ENCODE data around the gene LKAAEAR1. TPM values are rescaled to one million over a fixed set of nuclear protein-coding genes. Genes with fewer than 3 reads are reported as not detected.

The LKAAEAR1 gene
- total and polyA plus RNA-seq, 2 of the 13 experiments (the other 11 are each of a cell fraction or from before 2014, with no cell fraction given): not detected

DNA sequence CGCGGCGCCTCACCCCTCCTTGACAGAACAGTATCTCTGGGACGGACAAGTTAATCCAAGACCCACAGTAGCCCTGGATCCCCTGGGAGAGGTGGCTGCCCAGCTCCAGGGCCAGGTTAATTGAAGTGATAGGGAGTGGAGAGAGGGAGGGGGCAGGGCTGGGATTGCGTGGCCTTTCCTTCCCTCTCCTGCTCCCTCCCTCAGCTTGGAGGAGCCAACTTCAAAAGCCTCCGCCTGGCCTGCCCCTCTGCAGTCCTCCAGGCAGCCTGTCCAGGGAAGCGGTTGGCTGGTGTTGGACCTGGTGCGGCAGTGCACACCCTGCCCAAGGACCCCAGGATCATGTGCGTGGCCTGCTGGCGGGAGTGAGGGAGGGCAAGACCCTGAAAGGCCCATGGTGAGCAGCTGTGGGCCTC is 48.3 kb downstream of the LKAAEAR1 start, which contains the start of gene C20orf204 (continued):
- TF ChIP-seq, protein P1, sequence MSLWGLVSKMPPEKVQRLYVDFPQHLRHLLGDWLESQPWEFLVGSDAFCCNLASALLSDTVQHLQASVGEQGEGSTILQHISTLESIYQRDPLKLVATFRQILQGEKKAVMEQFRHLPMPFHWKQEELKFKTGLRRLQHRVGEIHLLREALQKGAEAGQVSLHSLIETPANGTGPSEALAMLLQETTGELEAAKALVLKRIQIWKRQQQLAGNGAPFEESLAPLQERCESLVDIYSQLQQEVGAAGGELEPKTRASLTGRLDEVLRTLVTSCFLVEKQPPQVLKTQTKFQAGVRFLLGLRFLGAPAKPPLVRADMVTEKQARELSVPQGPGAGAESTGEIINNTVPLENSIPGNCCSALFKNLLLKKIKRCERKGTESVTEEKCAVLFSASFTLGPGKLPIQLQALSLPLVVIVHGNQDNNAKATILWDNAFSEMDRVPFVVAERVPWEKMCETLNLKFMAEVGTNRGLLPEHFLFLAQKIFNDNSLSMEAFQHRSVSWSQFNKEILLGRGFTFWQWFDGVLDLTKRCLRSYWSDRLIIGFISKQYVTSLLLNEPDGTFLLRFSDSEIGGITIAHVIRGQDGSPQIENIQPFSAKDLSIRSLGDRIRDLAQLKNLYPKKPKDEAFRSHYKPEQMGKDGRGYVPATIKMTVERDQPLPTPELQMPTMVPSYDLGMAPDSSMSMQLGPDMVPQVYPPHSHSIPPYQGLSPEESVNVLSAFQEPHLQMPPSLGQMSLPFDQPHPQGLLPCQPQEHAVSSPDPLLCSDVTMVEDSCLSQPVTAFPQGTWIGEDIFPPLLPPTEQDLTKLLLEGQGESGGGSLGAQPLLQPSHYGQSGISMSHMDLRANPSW (CRISPR knock-in tag; IDR thresholded peaks at IDR 0.05; ENCODE audit: borderline replicate concordance): no peak; the same call in 1 of the 2 replicates
- TF ChIP-seq, protein P2, sequence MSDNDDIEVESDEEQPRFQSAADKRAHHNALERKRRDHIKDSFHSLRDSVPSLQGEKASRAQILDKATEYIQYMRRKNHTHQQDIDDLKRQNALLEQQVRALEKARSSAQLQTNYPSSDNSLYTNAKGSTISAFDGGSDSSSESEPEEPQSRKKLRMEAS (IDR thresholded peaks at IDR 0.05): peak; percentile 75
- TF ChIP-seq, protein P3, sequence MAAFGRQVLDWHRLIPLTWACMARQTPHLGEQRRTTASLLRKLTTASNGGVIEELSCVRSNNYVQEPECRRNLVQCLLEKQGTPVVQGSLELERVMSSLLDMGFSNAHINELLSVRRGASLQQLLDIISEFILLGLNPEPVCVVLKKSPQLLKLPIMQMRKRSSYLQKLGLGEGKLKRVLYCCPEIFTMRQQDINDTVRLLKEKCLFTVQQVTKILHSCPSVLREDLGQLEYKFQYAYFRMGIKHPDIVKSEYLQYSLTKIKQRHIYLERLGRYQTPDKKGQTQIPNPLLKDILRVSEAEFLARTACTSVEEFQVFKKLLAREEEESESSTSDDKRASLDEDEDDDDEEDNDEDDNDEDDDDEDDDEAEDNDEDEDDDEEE (CRISPR knock-in tag; IDR thresholded peaks at IDR 0.05): no peak
- TF ChIP-seq, protein P4, sequence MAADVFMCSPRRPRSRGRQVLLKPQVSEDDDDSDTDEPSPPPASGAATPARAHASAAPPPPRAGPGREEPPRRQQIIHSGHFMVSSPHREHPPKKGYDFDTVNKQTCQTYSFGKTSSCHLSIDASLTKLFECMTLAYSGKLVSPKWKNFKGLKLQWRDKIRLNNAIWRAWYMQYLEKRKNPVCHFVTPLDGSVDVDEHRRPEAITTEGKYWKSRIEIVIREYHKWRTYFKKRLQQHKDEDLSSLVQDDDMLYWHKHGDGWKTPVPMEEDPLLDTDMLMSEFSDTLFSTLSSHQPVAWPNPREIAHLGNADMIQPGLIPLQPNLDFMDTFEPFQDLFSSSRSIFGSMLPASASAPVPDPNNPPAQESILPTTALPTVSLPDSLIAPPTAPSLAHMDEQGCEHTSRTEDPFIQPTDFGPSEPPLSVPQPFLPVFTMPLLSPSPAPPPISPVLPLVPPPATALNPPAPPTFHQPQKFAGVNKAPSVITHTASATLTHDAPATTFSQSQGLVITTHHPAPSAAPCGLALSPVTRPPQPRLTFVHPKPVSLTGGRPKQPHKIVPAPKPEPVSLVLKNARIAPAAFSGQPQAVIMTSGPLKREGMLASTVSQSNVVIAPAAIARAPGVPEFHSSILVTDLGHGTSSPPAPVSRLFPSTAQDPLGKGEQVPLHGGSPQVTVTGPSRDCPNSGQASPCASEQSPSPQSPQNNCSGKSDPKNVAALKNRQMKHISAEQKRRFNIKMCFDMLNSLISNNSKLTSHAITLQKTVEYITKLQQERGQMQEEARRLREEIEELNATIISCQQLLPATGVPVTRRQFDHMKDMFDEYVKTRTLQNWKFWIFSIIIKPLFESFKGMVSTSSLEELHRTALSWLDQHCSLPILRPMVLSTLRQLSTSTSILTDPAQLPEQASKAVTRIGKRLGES (CRISPR knock-in tag; IDR thresholded peaks at IDR 0.05; ENCODE audit: borderline replicate concordance): no peak
- TF ChIP-seq ZC3H4 (CRISPR knock-in tag; IDR thresholded peaks at IDR 0.05; ENCODE audit: borderline replicate concordance) (peak; percentile 36; the same call in 1 of the 2 replicates), MXD4 (CRISPR knock-in tag; IDR thresholded peaks at IDR 0.05) (peak; percentile 75), CENPT (CRISPR knock-in tag; IDR thresholded peaks at IDR 0.05; ENCODE audit: low read depth) (peak; percentile 64; the same call in 1 of the 2 replicates), AGO1 (IDR thresholded peaks at IDR 0.05; ENCODE audit: low read depth, low read length, poor library complexity, severe bottlenecking) (peak; percentile 81), ZNF496 (CRISPR knock-in tag; IDR thresholded peaks at IDR 0.05; ENCODE audit: insufficient replicate concordance) (no peak), ZNF235 (CRISPR knock-in tag; IDR thresholded peaks at IDR 0.05; ENCODE audit: borderline replicate concordance) (no peak; the same call in 1 of the 2 replicates), ATAD3A (CRISPR knock-in tag; IDR thresholded peaks at IDR 0.05) (peak; percentile 37), TSC22D2 (CRISPR knock-in tag; IDR thresholded peaks at IDR 0.05; ENCODE audit: borderline replicate concordance) (peak; percentile 31; the same call in 1 of the 2 replicates), ZNF768 (CRISPR knock-in tag; IDR thresholded peaks at IDR 0.05) (peak; percentile 12), ZBTB20 (CRISPR knock-in tag; IDR thresholded peaks at IDR 0.05; ENCODE audit: borderline replicate concordance, low read depth) (peak; percentile 14; the same call in 1 of the 2 replicates), KLF15 (CRISPR knock-in tag; IDR thresholded peaks at IDR 0.05; ENCODE audit: borderline replicate concordance) (peak; percentile 85; the same call in 1 of the 2 replicates), ZNF431 (CRISPR knock-in tag; IDR thresholded peaks at IDR 0.05; ENCODE audit: borderline replicate concordance, low read depth) (peak; percentile 64; the same call in 1 of the 2 replicates)
- TF ChIP-seq, protein P5, sequence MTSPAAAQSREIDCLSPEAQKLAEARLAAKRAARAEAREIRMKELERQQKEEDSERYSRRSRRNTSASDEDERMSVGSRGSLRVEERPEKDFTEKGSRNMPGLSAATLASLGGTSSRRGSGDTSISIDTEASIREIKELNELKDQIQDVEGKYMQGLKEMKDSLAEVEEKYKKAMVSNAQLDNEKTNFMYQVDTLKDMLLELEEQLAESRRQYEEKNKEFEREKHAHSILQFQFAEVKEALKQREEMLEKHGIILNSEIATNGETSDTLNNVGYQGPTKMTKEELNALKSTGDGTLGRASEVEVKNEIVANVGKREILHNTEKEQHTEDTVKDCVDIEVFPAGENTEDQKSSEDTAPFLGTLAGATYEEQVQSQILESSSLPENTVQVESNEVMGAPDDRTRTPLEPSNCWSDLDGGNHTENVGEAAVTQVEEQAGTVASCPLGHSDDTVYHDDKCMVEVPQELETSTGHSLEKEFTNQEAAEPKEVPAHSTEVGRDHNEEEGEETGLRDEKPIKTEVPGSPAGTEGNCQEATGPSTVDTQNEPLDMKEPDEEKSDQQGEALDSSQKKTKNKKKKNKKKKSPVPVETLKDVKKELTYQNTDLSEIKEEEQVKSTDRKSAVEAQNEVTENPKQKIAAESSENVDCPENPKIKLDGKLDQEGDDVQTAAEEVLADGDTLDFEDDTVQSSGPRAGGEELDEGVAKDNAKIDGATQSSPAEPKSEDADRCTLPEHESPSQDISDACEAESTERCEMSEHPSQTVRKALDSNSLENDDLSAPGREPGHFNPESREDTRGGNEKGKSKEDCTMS (CRISPR knock-in tag; conservative IDR thresholded peaks at IDR 0.05): no peak
- TF ChIP-seq, protein P6, sequence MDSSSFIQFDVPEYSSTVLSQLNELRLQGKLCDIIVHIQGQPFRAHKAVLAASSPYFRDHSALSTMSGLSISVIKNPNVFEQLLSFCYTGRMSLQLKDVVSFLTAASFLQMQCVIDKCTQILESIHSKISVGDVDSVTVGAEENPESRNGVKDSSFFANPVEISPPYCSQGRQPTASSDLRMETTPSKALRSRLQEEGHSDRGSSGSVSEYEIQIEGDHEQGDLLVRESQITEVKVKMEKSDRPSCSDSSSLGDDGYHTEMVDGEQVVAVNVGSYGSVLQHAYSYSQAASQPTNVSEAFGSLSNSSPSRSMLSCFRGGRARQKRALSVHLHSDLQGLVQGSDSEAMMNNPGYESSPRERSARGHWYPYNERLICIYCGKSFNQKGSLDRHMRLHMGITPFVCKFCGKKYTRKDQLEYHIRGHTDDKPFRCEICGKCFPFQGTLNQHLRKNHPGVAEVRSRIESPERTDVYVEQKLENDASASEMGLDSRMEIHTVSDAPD (CRISPR knock-in tag; IDR thresholded peaks at IDR 0.05): no peak

All from HepG2 (cell line).